ENCODE data around the gene GTF3C5.

- no peak for TF ChIP-seq CTCF (conservative IDR thresholded peaks at IDR 0.05; ENCODE audit: low read length)
- TF ChIP-seq EZH2phosphoT487 (IDR thresholded peaks at IDR 0.05; ENCODE audit: borderline replicate concordance, low read depth, low read length), result no peak
Measured at GRCh38 chr9:132984202-132985070, 46.4 kb upstream of the GTF3C5 start.

Data from OCI-LY7 (cell line).